Thyroid gland (tissue), 4 donors: ENCODE measurements around the gene STIM1. TPM values are rescaled to one million over a fixed set of nuclear protein-coding genes. Genes with fewer than 3 reads are reported as not detected.

Source experiments
- DNase-seq, 2 donors: peaks; one replicate each; pipeline ENCODE4 v3.0.0-alpha.2; 2019
- H3K27ac ChIP-seq, 3 donors: fragments of 200-600 bp; sonication (generic); 1 replicate in 2 of 3; 2 replicates in 1 of 3; pipeline ENCODE4 v1.5.1; 2016 to 2019; ENCODE audit warnings: mild to moderate bottlenecking in 1 of 3, moderate library complexity in 1 of 3
- H3K27me3 ChIP-seq: fragments of 200-600 bp; sonication (generic); one replicate; pipeline ENCODE4 v1.5.1; 2019
- H3K36me3 ChIP-seq, 2 donors: fragments of 200-600 bp; sonication (generic); one replicate each; pipeline ENCODE4 v1.5.1; 2016 to 2019
- H3K4me1 ChIP-seq, 2 donors: fragments of 200-600 bp; sonication (generic); one replicate each; pipeline ENCODE4 v1.5.1; 2017 to 2019
- H3K4me3 ChIP-seq, 3 donors: fragments of 200-600 bp; sonication (generic); replicated peaks in 1 of 3; 1 replicate in 2 of 3; 2 replicates in 1 of 3; pipeline ENCODE4 v1.5.1; 2016; ENCODE audit warnings: mild to moderate bottlenecking in 1 of 3
- H3K9me3 ChIP-seq: fragments of 200-600 bp; sonication (generic); one replicate; pipeline ENCODE4 v1.5.1; 2017
- CTCF ChIP-seq, 6 experiments: fragments of 200-600 bp in 3 of 6; fragments of 450-650 bp in 3 of 6; sonication (generic) in 3 of 6; IDR thresholded peaks; one replicate each; pipeline ENCODE4 v1.5.1; 2016 to 2019; ENCODE audit warnings: antibody characterized with exemption in 6 of 6, mild to moderate bottlenecking in 2 of 6, inconsistent platforms in 1 of 6, moderate library complexity in 1 of 6
- POLR2A ChIP-seq, 2 donors: fragments of 450-650 bp; IDR thresholded peaks; one replicate each; pipeline ENCODE4 v1.6.1; 2017; ENCODE audit warnings: antibody characterized with exemption in 2 of 2, mild to moderate bottlenecking in 2 of 2, moderate library complexity in 1 of 2
- WGBS, 2 donors: methylation state at CpG; one replicate each; pipeline ENCODE4 v1.1.5; 2017; 5-methylcytosine and 5-hydroxymethylcytosine counted together
- intact Hi-C: fragments of 100-400 bp; cut with DNase I; formaldehyde crosslinking; loops from one replicate; pipeline ENCODE4 v1.15.1; 2023
- total RNA-seq, 4 donors: library from RNA; depleted of rRNA; stranded (reverse); fragments of >200 nt; gene quantifications; one replicate each; pipeline ENCODE4 v1.2.3, GENCODE V29; 2016

STIM1 gene
- total RNA-seq, 4 donors from 2014 or later, result 54.3 to 89.2 (median 71.0) TPM

GRCh38 chr11:3957437-3957836, 102.0 kb downstream of the STIM1 start:
- Histone ChIP-seq H3K9me3 (no peaks in the 10 kb centered on the region), H3K4me1 (peaks cover 31 to 32% of the 10 kb centered on the region in 2 donors), H3K4me3 (no peak overlapping the region), H3K27ac (no peak overlapping the region), H3K27me3 (no peaks in the 10 kb centered on the region), H3K36me3 (no peaks in the 10 kb centered on the region)
- intact Hi-C loops, result no loop called here
- no peak for DNase-seq
- WGBS, 2 donors, result 62 to 98% methylated on average over 3 of the region's 3 CpGs
- no peak for TF ChIP-seq POLR2A (IDR thresholded peaks at IDR 0.05)
- TF ChIP-seq CTCF (IDR thresholded peaks at IDR 0.05), result no peak

- Histone ChIP-seq H3K9me3 (no peaks in the 10 kb centered on the region), H3K4me3 (no peak overlapping the region), H3K27me3 (no peaks in the 10 kb centered on the region), H3K4me1 (peaks cover 28 to 32% of the 10 kb centered on the region in 2 donors), H3K36me3 (no peaks in the 10 kb centered on the region), H3K27ac (peak overlapping the region in 2 of 3 donors; percentile 33 to 37)
- TF ChIP-seq POLR2A (IDR thresholded peaks at IDR 0.05) (no peak), CTCF (IDR thresholded peaks at IDR 0.05) (no peak)
- WGBS, 2 donors, result 24 to 78% methylated on average over 2 of the region's 2 CpGs
- intact Hi-C loops, result no loop called here
- DNase-seq, result peak in 1 of 2 donors; percentile 26
Measured at GRCh38 chr11:3958281-3958680, 102.8 kb downstream of the STIM1 start.

- H3K27me3 ChIP-seq, result no peaks in the 10 kb centered on the region
- H3K9me3 ChIP-seq, result no peaks in the 10 kb centered on the region
- no peak for DNase-seq
- no peak overlapping the region for H3K4me3 ChIP-seq
- H3K4me1 ChIP-seq, result peaks cover 36 to 37% of the 10 kb centered on the region in 2 donors
- H3K27ac ChIP-seq, result peak overlapping the region in 1 of 3 donors; percentile 37
- peak in 4 of 6 experiments; percentile 24 to 48 (median 40) for TF ChIP-seq CTCF (IDR thresholded peaks at IDR 0.05)
- TF ChIP-seq POLR2A (IDR thresholded peaks at IDR 0.05), result no peak
- no peaks in the 10 kb centered on the region for H3K36me3 ChIP-seq
- WGBS, 2 donors, result 82 to 84% methylated on average over 5 of the region's 5 CpGs
- intact Hi-C loops, result no loop called here
Measured at GRCh38 chr11:3959015-3959902, 103.8 kb downstream of the STIM1 start.

- intact Hi-C loops, result no loop called here
- Histone ChIP-seq H3K9me3 (no peaks in the 10 kb centered on the region), H3K4me3 (no peak overlapping the region), H3K36me3 (no peaks in the 10 kb centered on the region), H3K4me1 (peaks cover 32 to 38% of the 10 kb centered on the region in 2 donors), H3K27me3 (no peaks in the 10 kb centered on the region), H3K27ac (no peak overlapping the region)
- TF ChIP-seq CTCF (IDR thresholded peaks at IDR 0.05) (no peak), POLR2A (IDR thresholded peaks at IDR 0.05) (no peak)
- no peak for DNase-seq
Measured at GRCh38 chr11:3959903-3960265, 104.4 kb downstream of the STIM1 start.

- no peaks in the 10 kb centered on the region for H3K27me3 ChIP-seq
- intact Hi-C loops, result no loop called here
- 69 to 95% methylated on average over 1 of the region's 1 CpG for WGBS, 2 donors
- no peak overlapping the region for H3K4me3 ChIP-seq
- no peaks in the 10 kb centered on the region for H3K36me3 ChIP-seq
- TF ChIP-seq CTCF (IDR thresholded peaks at IDR 0.05) (no peak), POLR2A (IDR thresholded peaks at IDR 0.05) (no peak)
- no peak overlapping the region for H3K27ac ChIP-seq
- H3K9me3 ChIP-seq, result no peaks in the 10 kb centered on the region
- DNase-seq, result no peak
- H3K4me1 ChIP-seq, result peaks cover 32 to 38% of the 10 kb centered on the region in 2 donors
Measured at GRCh38 chr11:3962406-3962840, 107.0 kb downstream of the STIM1 start.
